H9 (cell line): Measurements from ENCODE around the gene FAM124A. TPM values are rescaled to one million over a fixed set of nuclear protein-coding genes. Genes with fewer than 3 reads are reported as not detected.

Experiments
- DNase-seq: peaks from one replicate; pipeline ENCODE4 v3.0.0-alpha.2; 2017
- H2AFZ ChIP-seq: one replicate; pipeline ENCODE4 v1.6.1; 2013; ENCODE audit warnings: mild to moderate bottlenecking, low read length, control low read depth, moderate library complexity
- H2AK5ac ChIP-seq: 2 replicates; pipeline ENCODE4 v1.6.1; 2013; ENCODE audit warnings: low read length, control low read depth, mixed read lengths; ENCODE audit not compliant: insufficient read length
- H2BK120ac ChIP-seq: one replicate; pipeline ENCODE4 v1.6.1; 2013; ENCODE audit warnings: low read depth, mild to moderate bottlenecking, low read length, control low read depth, inconsistent platforms; ENCODE audit not compliant: poor library complexity, severe bottlenecking
- H2BK12ac ChIP-seq: 2 replicates; pipeline ENCODE4 v1.6.1; 2013; ENCODE audit warnings: low read length, control low read depth, mixed read lengths, low read depth; ENCODE audit not compliant: insufficient read length
- H2BK15ac ChIP-seq: 2 replicates; pipeline ENCODE4 v1.6.1; 2013; ENCODE audit warnings: low read depth, low read length, control low read depth
- H2BK20ac ChIP-seq: one replicate; pipeline ENCODE4 v1.6.1; 2013; ENCODE audit warnings: low read depth, mild to moderate bottlenecking, low read length, control low read depth, inconsistent platforms; ENCODE audit not compliant: poor library complexity, severe bottlenecking
- H2BK5ac ChIP-seq: 2 replicates; pipeline ENCODE4 v1.6.1; 2013; ENCODE audit warnings: low read length, control low read depth, mixed read lengths; ENCODE audit not compliant: insufficient read length
- H3K14ac ChIP-seq: 2 replicates; pipeline ENCODE4 v1.6.1; 2013; ENCODE audit warnings: low read length, control low read depth; ENCODE audit not compliant: insufficient read depth
- H3K18ac ChIP-seq: 2 replicates; pipeline ENCODE4 v1.6.1; 2013; ENCODE audit warnings: low read depth, mild to moderate bottlenecking, mixed read lengths, low read length, control low read depth; ENCODE audit not compliant: insufficient read length
- H3K23ac ChIP-seq: 2 replicates; pipeline ENCODE4 v1.6.1; 2013; ENCODE audit warnings: low read length, control low read depth, mixed read lengths, low read depth; ENCODE audit not compliant: insufficient read length
- H3K23me2 ChIP-seq: 2 replicates; pipeline ENCODE4 v1.6.1; 2013; ENCODE audit warnings: low read depth, mild to moderate bottlenecking, mixed read lengths, low read length, control low read depth; ENCODE audit not compliant: insufficient read length, poor library complexity, severe bottlenecking
- H3K27ac ChIP-seq: 2 replicates; pipeline ENCODE4 v1.5.1; 2013; ENCODE audit warnings: low read length, control low read depth, mixed read lengths, low read depth; ENCODE audit not compliant: insufficient read length
- H3K27me3 ChIP-seq: 2 replicates; pipeline ENCODE4 v1.6.1; 2013; ENCODE audit warnings: low read length, control low read depth, inconsistent platforms; ENCODE audit not compliant: insufficient read depth
- H3K4ac ChIP-seq: 2 replicates; pipeline ENCODE4 v1.6.1; 2013; ENCODE audit warnings: low read depth, mild to moderate bottlenecking, control low read depth, inconsistent platforms, low read length, moderate library complexity
- H3K4me1 ChIP-seq: 2 replicates; pipeline ENCODE4 v1.6.1; 2013; ENCODE audit warnings: low read length, control low read depth, inconsistent platforms; ENCODE audit not compliant: insufficient read depth
- H3K4me2 ChIP-seq: 2 replicates; pipeline ENCODE4 v1.6.1; 2013; ENCODE audit warnings: low read length, control low read depth, mixed read lengths; ENCODE audit not compliant: insufficient read length, insufficient read depth
- H3K56ac ChIP-seq: 2 replicates; pipeline ENCODE4 v1.6.1; 2013; ENCODE audit warnings: low read depth, mild to moderate bottlenecking, mixed read lengths, low read length, control low read depth; ENCODE audit not compliant: insufficient read length
- H3K79me1 ChIP-seq: 2 replicates; pipeline ENCODE4 v1.6.1; 2013; ENCODE audit warnings: low read depth, mild to moderate bottlenecking, moderate library complexity, low read length, control low read depth, inconsistent platforms; ENCODE audit not compliant: insufficient read depth, poor library complexity, severe bottlenecking
- H3K79me2 ChIP-seq: 2 replicates; pipeline ENCODE4 v1.6.1; 2013; ENCODE audit warnings: low read length, control low read depth, inconsistent platforms; ENCODE audit not compliant: insufficient read depth
- H3K9ac ChIP-seq: 2 replicates; pipeline ENCODE4 v1.6.1; 2013; ENCODE audit warnings: low read length, control low read depth, mixed read lengths; ENCODE audit not compliant: insufficient read length; ENCODE audit errors: extremely low read depth
- H3K9me3 ChIP-seq: one replicate; pipeline ENCODE4 v1.6.1; 2013; ENCODE audit warnings: low read depth, low read length, inconsistent platforms; ENCODE audit not compliant: control insufficient read depth
- H3T11ph ChIP-seq: one replicate; pipeline ENCODE4 v1.6.1; 2013; ENCODE audit warnings: mild to moderate bottlenecking, low read length, control low read depth, inconsistent platforms
- H4K20me1 ChIP-seq: one replicate; pipeline ENCODE4 v1.6.1; 2013; ENCODE audit not compliant: control insufficient read depth, insufficient read length, insufficient read depth
- H4K5ac ChIP-seq: 2 replicates; pipeline ENCODE4 v1.6.1; 2013; ENCODE audit warnings: low read depth, mild to moderate bottlenecking, mixed read lengths, low read length, control low read depth; ENCODE audit not compliant: insufficient read length
- H4K8ac ChIP-seq: replicated peaks from 2 replicates; pipeline ENCODE4 v1.6.1; 2013; ENCODE audit warnings: low read length, control low read depth, mixed read lengths, low read depth; ENCODE audit not compliant: insufficient read length
- H4K91ac ChIP-seq: 2 replicates; pipeline ENCODE4 v1.6.1; 2013; ENCODE audit warnings: low read depth, mild to moderate bottlenecking, moderate library complexity, mixed read lengths, low read length, control low read depth; ENCODE audit not compliant: insufficient read length
- H3K27ac Mint-ChIP-seq, 3 experiments: 2 replicates in 2 of 3; 3 replicates in 1 of 3; pipeline ENCODE4 v1.8.0; 2020 to 2021; ENCODE audit warnings: mixed read lengths in 3 of 3, mild to moderate bottlenecking in 1 of 3, moderate library complexity in 1 of 3
- H3K27me3 Mint-ChIP-seq: 2 replicates; pipeline ENCODE4 v1.8.0; 2021; ENCODE audit warnings: low read depth, mild to moderate bottlenecking, moderate library complexity, mixed read lengths
- H3K36me3 Mint-ChIP-seq, 3 experiments: 2 replicates in 2 of 3; 3 replicates in 1 of 3; pipeline ENCODE4 v1.8.0; 2020 to 2021; ENCODE audit warnings: low read depth in 3 of 3, mixed read lengths in 3 of 3; ENCODE audit not compliant: insufficient read depth in 1 of 3
- H3K4me1 Mint-ChIP-seq, 2 experiments: 2 replicates each; pipeline ENCODE4 v1.8.0; 2020; ENCODE audit warnings: mixed read lengths in 2 of 2
- H3K4me3 Mint-ChIP-seq, 2 experiments: 2 replicates in 1 of 2; 3 replicates in 1 of 2; pipeline ENCODE4 v1.8.0; 2020 to 2021; ENCODE audit warnings: mild to moderate bottlenecking in 2 of 2, mixed read lengths in 2 of 2, moderate library complexity in 1 of 2
- H3K9me3 Mint-ChIP-seq, 2 experiments: 2 replicates in 1 of 2; 3 replicates in 1 of 2; pipeline ENCODE4 v1.8.0; 2020; ENCODE audit warnings: mild to moderate bottlenecking in 2 of 2, mixed read lengths in 2 of 2, moderate library complexity in 1 of 2
- CTCF ChIP-seq: fragments of 200-600 bp; sonication (generic); conservative IDR thresholded peaks from 3 replicates; pipeline ENCODE4 v1.8.0; 2021; ENCODE audit warnings: antibody characterized with exemption, mild to moderate bottlenecking
- WGBS: extraction: QIAGEN DNeasy Blood & Tissue Kit; methylation state at CpG from one replicate; pipeline ENCODE4 v1.1.7; 2013; ENCODE audit warnings: missing lambda C conversion rate, low lambda C conversion rate, mixed read lengths; ENCODE audit not compliant: insufficient read length; ENCODE audit errors: extremely low coverage; 5-methylcytosine and 5-hydroxymethylcytosine counted together
- total RNA-seq: library from RNA; stranded (reverse); gene quantifications from 2 replicates; pipeline ENCODE4 v1.2.1, GENCODE V29; 2021

Gene FAM124A
- total RNA-seq, 1 experiment from 2014 or later: 41.9 TPM

- H2AFZ ChIP-seq: no peak overlapping the region
- no peak for DNase-seq
- no CpG with 5 or more reads among the region's 2 CpGs for WGBS
- peaks cover 4 to 6% (median 6%) of the 10 kb centered on the region in 3 experiments; a peak in 6 of 7 replicates for H3K36me3 Mint-ChIP-seq
- H2BK120ac ChIP-seq: no peak overlapping the region
- no peaks in the 10 kb centered on the region for H3K4me1 Mint-ChIP-seq
- no peak overlapping the region for H3K23ac ChIP-seq
- no peak overlapping the region for H3K27ac ChIP-seq
- H3K4me1 ChIP-seq: no peaks in the 10 kb centered on the region
- H3K27me3 ChIP-seq: no peaks in the 10 kb centered on the region; the same call in 1 of the 2 replicates
- no peak overlapping the region for H2BK20ac ChIP-seq
- H3K27me3 Mint-ChIP-seq: peaks cover 27% of the 10 kb centered on the region
- no peak overlapping the region for H2AK5ac ChIP-seq
- H3K14ac ChIP-seq: no peak overlapping the region
- no peak overlapping the region for H4K8ac ChIP-seq
- no peak overlapping the region for H3K4me3 Mint-ChIP-seq
- H2BK5ac ChIP-seq: no peak overlapping the region
- H3K4me2 ChIP-seq: no peak overlapping the region
- H3K23me2 ChIP-seq: no peaks in the 10 kb centered on the region
- no peaks in the 10 kb centered on the region for H3K79me1 ChIP-seq
- H3K56ac ChIP-seq: no peak overlapping the region
- H3K9ac ChIP-seq: no peak overlapping the region
- H2BK15ac ChIP-seq: no peak overlapping the region
- no peak overlapping the region for H2BK12ac ChIP-seq
- H3K9me3 Mint-ChIP-seq: peaks cover 5 to 13% of the 10 kb centered on the region in 2 experiments; a peak in 4 of 5 replicates
- no peak for TF ChIP-seq CTCF
- H3K18ac ChIP-seq: no peak overlapping the region
- no peak overlapping the region for H3K4ac ChIP-seq
- no peak overlapping the region for H4K91ac ChIP-seq
- no peak overlapping the region for H4K5ac ChIP-seq
- no peak overlapping the region for H3T11ph ChIP-seq
- H3K9me3 ChIP-seq: peaks cover 4% of the 10 kb centered on the region
- no peaks in the 10 kb centered on the region for H3K79me2 ChIP-seq
- H3K27ac Mint-ChIP-seq: no peak overlapping the region
- no peaks in the 10 kb centered on the region for H4K20me1 ChIP-seq
Observed at GRCh38 chr13:51202477-51203046, 19.6 kb upstream of the FAM124A start.
